Measurements from ENCODE around the gene TMEM225.

DNA sequence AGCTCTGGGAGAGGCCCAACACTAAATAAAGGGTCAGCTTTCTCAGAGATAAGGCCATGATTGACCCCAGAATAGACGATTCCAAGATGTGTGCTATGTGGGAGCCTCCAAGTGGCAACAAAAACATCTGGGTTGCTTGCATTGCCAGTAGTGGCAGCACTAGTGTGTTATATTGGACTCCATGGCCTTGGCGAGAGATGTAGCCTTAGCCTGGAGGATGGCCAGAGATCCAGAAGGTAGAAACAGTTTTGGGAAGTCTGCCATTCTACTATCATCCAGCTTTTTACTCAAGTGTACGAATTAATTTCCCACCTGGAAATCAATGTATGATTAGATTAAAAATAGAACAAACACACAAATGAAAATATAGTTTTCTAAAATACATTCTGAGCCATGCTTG, 19.5 kb upstream of the TMEM225 start:
- TF ChIP-seq CTCF (IDR thresholded peaks at IDR 0.05) (no peak), POLR2A (IDR thresholded peaks at IDR 0.05) (no peak)

All from sigmoid colon (tissue), 3 donors.